Measurements from ENCODE around the gene GBP5. TPM values are rescaled to one million over a fixed set of nuclear protein-coding genes. Genes with fewer than 3 reads are reported as not detected.
A peak's percentile ranks its signal among the peaks of the same experiment; 100 is the strongest.

The GBP5 gene
- total and polyA plus RNA-seq, 4 donors: 0.78 to 3.8 (median 1.7) TPM

DNA sequence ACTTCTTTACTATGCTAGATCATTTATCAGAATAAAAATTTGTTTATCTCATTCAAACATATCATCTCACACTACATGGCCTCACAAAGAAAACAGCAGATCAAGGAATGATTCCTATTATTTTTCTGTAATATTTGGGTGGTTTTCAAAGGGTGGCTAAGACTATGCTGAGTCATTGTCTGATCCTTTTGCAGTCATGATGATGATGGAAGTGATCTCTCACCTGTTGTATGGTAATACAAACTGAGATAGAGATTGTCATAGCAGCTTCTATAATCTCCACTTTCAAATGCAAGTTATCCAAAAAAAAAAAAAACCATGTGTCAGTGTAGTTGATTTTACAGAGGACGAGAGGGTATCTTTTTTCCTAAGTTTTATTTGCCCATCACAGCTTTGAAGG is 37.2 kb upstream of the GBP5 start:
- no peak for TF ChIP-seq CTCF (IDR thresholded peaks at IDR 0.05; ENCODE audit: low read depth, low read length, missing input control)
- TF ChIP-seq RAD21 (IDR thresholded peaks at IDR 0.05): no peak
- no peak for TF ChIP-seq GABPA (IDR thresholded peaks at IDR 0.05 in 1 of 2, conservative IDR thresholded peaks at IDR 0.05 in 1 of 2)
- TF ChIP-seq TAF1 (conservative IDR thresholded peaks at IDR 0.05): no peak
- no peak for TF ChIP-seq YY1 (IDR thresholded peaks at IDR 0.05)
- no peak for TF ChIP-seq EGR1 (IDR thresholded peaks at IDR 0.05; ENCODE audit: low read depth in 2 of 2)
- TF ChIP-seq RXRA (IDR thresholded peaks at IDR 0.05): no peak
- TF ChIP-seq, protein P1, sequence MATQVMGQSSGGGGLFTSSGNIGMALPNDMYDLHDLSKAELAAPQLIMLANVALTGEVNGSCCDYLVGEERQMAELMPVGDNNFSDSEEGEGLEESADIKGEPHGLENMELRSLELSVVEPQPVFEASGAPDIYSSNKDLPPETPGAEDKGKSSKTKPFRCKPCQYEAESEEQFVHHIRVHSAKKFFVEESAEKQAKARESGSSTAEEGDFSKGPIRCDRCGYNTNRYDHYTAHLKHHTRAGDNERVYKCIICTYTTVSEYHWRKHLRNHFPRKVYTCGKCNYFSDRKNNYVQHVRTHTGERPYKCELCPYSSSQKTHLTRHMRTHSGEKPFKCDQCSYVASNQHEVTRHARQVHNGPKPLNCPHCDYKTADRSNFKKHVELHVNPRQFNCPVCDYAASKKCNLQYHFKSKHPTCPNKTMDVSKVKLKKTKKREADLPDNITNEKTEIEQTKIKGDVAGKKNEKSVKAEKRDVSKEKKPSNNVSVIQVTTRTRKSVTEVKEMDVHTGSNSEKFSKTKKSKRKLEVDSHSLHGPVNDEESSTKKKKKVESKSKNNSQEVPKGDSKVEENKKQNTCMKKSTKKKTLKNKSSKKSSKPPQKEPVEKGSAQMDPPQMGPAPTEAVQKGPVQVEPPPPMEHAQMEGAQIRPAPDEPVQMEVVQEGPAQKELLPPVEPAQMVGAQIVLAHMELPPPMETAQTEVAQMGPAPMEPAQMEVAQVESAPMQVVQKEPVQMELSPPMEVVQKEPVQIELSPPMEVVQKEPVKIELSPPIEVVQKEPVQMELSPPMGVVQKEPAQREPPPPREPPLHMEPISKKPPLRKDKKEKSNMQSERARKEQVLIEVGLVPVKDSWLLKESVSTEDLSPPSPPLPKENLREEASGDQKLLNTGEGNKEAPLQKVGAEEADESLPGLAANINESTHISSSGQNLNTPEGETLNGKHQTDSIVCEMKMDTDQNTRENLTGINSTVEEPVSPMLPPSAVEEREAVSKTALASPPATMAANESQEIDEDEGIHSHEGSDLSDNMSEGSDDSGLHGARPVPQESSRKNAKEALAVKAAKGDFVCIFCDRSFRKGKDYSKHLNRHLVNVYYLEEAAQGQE (IDR thresholded peaks at IDR 0.05): no peak
- TF ChIP-seq, protein P2, sequence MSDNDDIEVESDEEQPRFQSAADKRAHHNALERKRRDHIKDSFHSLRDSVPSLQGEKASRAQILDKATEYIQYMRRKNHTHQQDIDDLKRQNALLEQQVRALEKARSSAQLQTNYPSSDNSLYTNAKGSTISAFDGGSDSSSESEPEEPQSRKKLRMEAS (IDR thresholded peaks at IDR 0.05): no peak
- TF ChIP-seq NR2F2 (IDR thresholded peaks at IDR 0.05): no peak
- no peak for TF ChIP-seq FOXA2 (IDR thresholded peaks at IDR 0.05)
- no peak for TF ChIP-seq HNF4G (IDR thresholded peaks at IDR 0.05)
- no peak for TF ChIP-seq HNF4A (conservative IDR thresholded peaks at IDR 0.05)
- TF ChIP-seq SP1 (IDR thresholded peaks at IDR 0.05): no peak
- TF ChIP-seq, protein P3, sequence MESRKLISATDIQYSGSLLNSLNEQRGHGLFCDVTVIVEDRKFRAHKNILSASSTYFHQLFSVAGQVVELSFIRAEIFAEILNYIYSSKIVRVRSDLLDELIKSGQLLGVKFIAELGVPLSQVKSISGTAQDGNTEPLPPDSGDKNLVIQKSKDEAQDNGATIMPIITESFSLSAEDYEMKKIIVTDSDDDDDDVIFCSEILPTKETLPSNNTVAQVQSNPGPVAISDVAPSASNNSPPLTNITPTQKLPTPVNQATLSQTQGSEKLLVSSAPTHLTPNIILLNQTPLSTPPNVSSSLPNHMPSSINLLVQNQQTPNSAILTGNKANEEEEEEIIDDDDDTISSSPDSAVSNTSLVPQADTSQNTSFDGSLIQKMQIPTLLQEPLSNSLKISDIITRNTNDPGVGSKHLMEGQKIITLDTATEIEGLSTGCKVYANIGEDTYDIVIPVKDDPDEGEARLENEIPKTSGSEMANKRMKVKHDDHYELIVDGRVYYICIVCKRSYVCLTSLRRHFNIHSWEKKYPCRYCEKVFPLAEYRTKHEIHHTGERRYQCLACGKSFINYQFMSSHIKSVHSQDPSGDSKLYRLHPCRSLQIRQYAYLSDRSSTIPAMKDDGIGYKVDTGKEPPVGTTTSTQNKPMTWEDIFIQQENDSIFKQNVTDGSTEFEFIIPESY (IDR thresholded peaks at IDR 0.05): no peak
- TF ChIP-seq FOXA1 (IDR thresholded peaks at IDR 0.05): no peak
- H3K4me3 ChIP-seq (ENCODE audit: low read depth in 1 of 3, low read length in 3 of 3): no peak overlapping the region
- no peak for DNase-seq (ENCODE audit: low spot score)
- H3K27me3 ChIP-seq (ENCODE audit: control insufficient read depth in 4 of 4, insufficient read depth in 4 of 4, low read length in 3 of 4): no peaks in the 10 kb centered on the region
- H3K9me3 ChIP-seq (ENCODE audit: control insufficient read depth in 4 of 4, low read length in 3 of 4): no peaks in the 10 kb centered on the region
- no peak overlapping the region for H3K9ac ChIP-seq (ENCODE audit: low read depth in 1 of 2, low read length in 2 of 2)
- no peaks in the 10 kb centered on the region for H3K36me3 ChIP-seq (ENCODE audit: control insufficient read depth in 4 of 4, insufficient read depth in 3 of 4, low read depth in 1 of 4, low read length in 3 of 4)
- H3K27ac ChIP-seq (ENCODE audit: low read depth in 1 of 2, low read length in 2 of 2): peak overlapping the region; percentile 82 to 90
- peaks cover 9 to 22% (median 19%) of the 10 kb centered on the region in 4 donors for H3K4me1 ChIP-seq (ENCODE audit: control insufficient read depth in 4 of 4, insufficient read depth in 4 of 4, low read length in 3 of 4)
- WGBS: 61% methylated on average over 1 of the region's 1 CpG

- Histone ChIP-seq H3K9ac (ENCODE audit: low read depth in 1 of 2, low read length in 2 of 2) (no peak overlapping the region), H3K27me3 (ENCODE audit: control insufficient read depth in 4 of 4, insufficient read depth in 4 of 4, low read length in 3 of 4) (no peaks in the 10 kb centered on the region), H3K9me3 (ENCODE audit: control insufficient read depth in 4 of 4, low read length in 3 of 4) (no peaks in the 10 kb centered on the region), H3K36me3 (ENCODE audit: control insufficient read depth in 4 of 4, insufficient read depth in 3 of 4, low read depth in 1 of 4, low read length in 3 of 4) (no peaks in the 10 kb centered on the region), H3K4me3 (ENCODE audit: low read depth in 1 of 3, low read length in 3 of 3) (no peak overlapping the region), H3K4me1 (ENCODE audit: control insufficient read depth in 4 of 4, insufficient read depth in 4 of 4, low read length in 3 of 4) (peaks cover 2 to 13% (median 8%) of the 10 kb centered on the region in 4 donors), H3K27ac (ENCODE audit: low read depth in 1 of 2, low read length in 2 of 2) (no peak overlapping the region)
- TF ChIP-seq SP1 (IDR thresholded peaks at IDR 0.05): no peak
- no peak for TF ChIP-seq RAD21 (IDR thresholded peaks at IDR 0.05)
- no peak for TF ChIP-seq FOXA1 (IDR thresholded peaks at IDR 0.05)
- no peak for TF ChIP-seq HNF4A (conservative IDR thresholded peaks at IDR 0.05)
- no peak for TF ChIP-seq TAF1 (conservative IDR thresholded peaks at IDR 0.05)
- TF ChIP-seq, protein P3 (IDR thresholded peaks at IDR 0.05): no peak
- WGBS: 78% methylated on average over 2 of the region's 2 CpGs
- no peak for DNase-seq (ENCODE audit: low spot score)
Observed at GRCh38 chr1:89306273-89306672, 33.6 kb upstream of the GBP5 start.
